K562 (cell line): ENCODE results near the gene RFNG. TPM values are rescaled to one million over a fixed set of nuclear protein-coding genes. Genes with fewer than 3 reads are reported as not detected.

Experiments
- ELF2 ChIP-seq: fragments of 250-450 bp; sonication (Bioruptor Pico); IDR thresholded peaks from 2 replicates; pipeline ENCODE4 v1.5.0; 2021; ENCODE audit warnings: mild to moderate bottlenecking
- HDAC2 ChIP-seq: fragments of 450-650 bp; IDR thresholded peaks from 2 replicates; pipeline ENCODE4 v1.6.1; 2016; ENCODE audit warnings: mild to moderate bottlenecking
- HMGN3 ChIP-seq: IDR thresholded peaks from 2 replicates; pipeline ENCODE4 v1.6.1; 2011; ENCODE audit warnings: borderline replicate concordance, low read depth, mild to moderate bottlenecking, mixed read lengths, low read length; ENCODE audit not compliant: insufficient read length; ENCODE audit errors: extremely low read depth
- KLF10 ChIP-seq: fragments of 250-450 bp; sonication (Bioruptor Pico); IDR thresholded peaks from 2 replicates; pipeline ENCODE4 v1.6.1; 2021; ENCODE audit warnings: matching md5 sums
- MAX ChIP-seq: sonication (generic); formaldehyde crosslinking; IDR thresholded peaks from 2 replicates; pipeline ENCODE4 v1.9.0; 2022; ENCODE audit warnings: mild to moderate bottlenecking, missing genetic modification reagents
- MYNN ChIP-seq, 2 experiments: sonication (generic); formaldehyde crosslinking in 1 of 2; IDR thresholded peaks; 2 replicates each; pipeline versions ENCODE4 v1.5.0 to v1.6.1; 2016 to 2020; ENCODE audit warnings: antibody characterized with exemption in 1 of 2, missing genetic modification reagents in 1 of 2
- POU5F1 ChIP-seq: fragments of 150-350 bp; IDR thresholded peaks from 2 replicates; pipeline ENCODE4 v1.6.1; 2014; ENCODE audit warnings: borderline replicate concordance, low read length, low read depth, mild to moderate bottlenecking; ENCODE audit not compliant: partially characterized antibody
- SETDB1 ChIP-seq: IDR thresholded peaks from one replicate; pipeline ENCODE4 v1.6.1; 2012; ENCODE audit warnings: low read length, control low read depth, inconsistent platforms
- SMAD1 ChIP-seq: fragments of 150-350 bp; IDR thresholded peaks from 2 replicates; pipeline ENCODE4 v1.6.1; 2014; ENCODE audit warnings: low read length, low read depth; ENCODE audit not compliant: partially characterized antibody
- TAF9B ChIP-seq: fragments of 450-650 bp; IDR thresholded peaks from 2 replicates; pipeline ENCODE4 v1.6.1; 2018; ENCODE audit warnings: mild to moderate bottlenecking; ENCODE audit not compliant: partially characterized antibody
- TFAM ChIP-seq: fragments of 250-450 bp; sonication (Bioruptor Pico); conservative IDR thresholded peaks from 2 replicates; pipeline ENCODE4 v1.5.0; 2021; ENCODE audit warnings: mild to moderate bottlenecking, moderate library complexity
- ZNF589 ChIP-seq: fragments of 200-800 bp; sonication (Bioruptor generic); IDR thresholded peaks from 2 replicates; pipeline ENCODE4 v1.6.1; 2016; ENCODE audit warnings: low read depth, missing genetic modification characterization, missing compliant biosample characterization
- ZNF766 ChIP-seq: fragments of 200-800 bp; sonication (Bioruptor generic); conservative IDR thresholded peaks from 2 replicates; pipeline ENCODE4 v1.6.1; 2016; ENCODE audit warnings: missing genetic modification characterization, missing compliant biosample characterization
- ZNF778 ChIP-seq: fragments of 450-650 bp; formaldehyde crosslinking; IDR thresholded peaks from 2 replicates; pipeline ENCODE4 v1.4.0; 2020; ENCODE audit warnings: mild to moderate bottlenecking, moderate library complexity
- polyA plus RNA-seq, 8 experiments: library from polyadenylated mRNA; depleted of rRNA in 4 of 8; stranded (reverse) in 5 of 8; unstranded in 3 of 8; fragments of >200 nt; fragmentation: Nextera tagmentation in 2 of 8; fragmentation: Illumina TruSeq in 1 of 8; extraction: Ambion mirVana in 2 of 8; extraction: Trizol in 1 of 8; gene quantifications; 2 replicates each; pipeline versions ENCODE4 v1.2.1 to v1.2.3, GENCODE V29; 2011 to 2014; ENCODE audit warnings: inconsistent platforms in 1 of 8, missing spikeins in 1 of 8
- total RNA-seq, 7 experiments: library from RNA; depleted of rRNA in 6 of 7; stranded (reverse); fragments of >200 nt in 6 of 7; fragmentation: Illumina TruSeq in 2 of 7; extraction: Trizol in 2 of 7; gene quantifications; 2 replicates each; pipeline versions ENCODE4 v1.2.1 to v1.2.3, GENCODE V29; 2011 to 2021; ENCODE audit warnings: low replicate concordance in 1 of 7
- TF ChIP-seq, protein P1 (sequence below): sonication (generic); formaldehyde crosslinking; IDR thresholded peaks from 2 replicates; pipeline ENCODE4 v1.4.0; 2020; ENCODE audit warnings: mild to moderate bottlenecking, missing genetic modification reagents
- TF ChIP-seq, protein P2 (sequence below): fragments of 450-650 bp; IDR thresholded peaks from 2 replicates; pipeline ENCODE4 v1.6.1; 2018; ENCODE audit not compliant: partially characterized antibody
- TF ChIP-seq, protein P3 (sequence below): fragments of 450-650 bp; formaldehyde crosslinking; IDR thresholded peaks from 2 replicates; pipeline ENCODE4 v1.4.0; 2020; ENCODE audit warnings: mild to moderate bottlenecking, moderate library complexity
- TF ChIP-seq, protein P4 (sequence below): fragments of 250-450 bp; sonication (Bioruptor Pico); IDR thresholded peaks from 2 replicates; pipeline ENCODE4 v1.8.0; 2021; ENCODE audit warnings: mild to moderate bottlenecking, moderate library complexity

Gene RFNG
- total and polyA plus RNA-seq, 9 of the 15 experiments (the other 6 are each of a cell fraction or from before 2014, with no cell fraction given), result 0.32 to 32.8 (median 9.5) TPM

DNA sequence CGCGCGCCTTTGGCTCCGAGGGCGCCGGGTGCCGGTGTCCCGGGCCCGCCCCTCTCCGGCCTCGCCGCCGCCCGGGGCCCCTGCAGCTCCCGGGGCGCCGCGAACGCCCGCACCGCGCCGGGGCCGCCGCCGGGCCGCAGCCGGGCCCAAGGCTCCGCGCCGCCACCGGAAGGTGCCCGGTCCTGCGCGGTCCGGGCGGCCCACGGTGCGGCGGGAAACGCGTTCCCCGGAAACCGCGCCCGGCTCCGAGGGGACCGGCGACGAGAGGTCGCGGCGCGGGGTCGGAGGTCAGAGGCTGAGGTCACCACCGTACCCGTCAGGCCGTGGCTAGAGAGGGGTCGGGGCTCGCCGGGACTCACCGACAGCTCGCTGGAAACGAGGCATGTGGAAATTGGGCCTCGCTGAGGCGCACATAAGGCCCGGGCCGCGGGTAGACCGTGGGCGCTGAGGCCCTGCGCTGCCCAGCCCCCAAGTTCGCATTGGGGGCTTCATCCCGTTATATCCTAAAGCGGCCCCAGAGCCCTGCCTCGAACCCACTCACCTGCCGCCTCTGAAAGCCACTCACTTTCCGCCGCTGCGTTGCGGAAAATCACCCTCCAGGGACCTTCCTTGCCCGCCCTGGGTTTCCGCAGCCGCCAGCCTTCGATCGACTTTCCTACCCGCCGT lies 14.2 kb upstream of the RFNG start, which contains the start of gene DUS1L (continued):
- TF ChIP-seq, protein P1, sequence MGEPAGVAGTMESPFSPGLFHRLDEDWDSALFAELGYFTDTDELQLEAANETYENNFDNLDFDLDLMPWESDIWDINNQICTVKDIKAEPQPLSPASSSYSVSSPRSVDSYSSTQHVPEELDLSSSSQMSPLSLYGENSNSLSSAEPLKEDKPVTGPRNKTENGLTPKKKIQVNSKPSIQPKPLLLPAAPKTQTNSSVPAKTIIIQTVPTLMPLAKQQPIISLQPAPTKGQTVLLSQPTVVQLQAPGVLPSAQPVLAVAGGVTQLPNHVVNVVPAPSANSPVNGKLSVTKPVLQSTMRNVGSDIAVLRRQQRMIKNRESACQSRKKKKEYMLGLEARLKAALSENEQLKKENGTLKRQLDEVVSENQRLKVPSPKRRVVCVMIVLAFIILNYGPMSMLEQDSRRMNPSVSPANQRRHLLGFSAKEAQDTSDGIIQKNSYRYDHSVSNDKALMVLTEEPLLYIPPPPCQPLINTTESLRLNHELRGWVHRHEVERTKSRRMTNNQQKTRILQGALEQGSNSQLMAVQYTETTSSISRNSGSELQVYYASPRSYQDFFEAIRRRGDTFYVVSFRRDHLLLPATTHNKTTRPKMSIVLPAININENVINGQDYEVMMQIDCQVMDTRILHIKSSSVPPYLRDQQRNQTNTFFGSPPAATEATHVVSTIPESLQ (CRISPR knock-in tag), result no peak
- TF ChIP-seq TFAM (CRISPR knock-in tag) (no peak), SETDB1 (no peak), ZNF589 (CRISPR knock-in tag) (no peak), KLF10 (CRISPR knock-in tag) (no peak), POU5F1 (no peak), SMAD1 (no peak), ELF2 (CRISPR knock-in tag) (no peak), HDAC2 (no peak), HMGN3 (peak; percentile 94), ZNF766 (peak; percentile 79), TAF9B (no peak), ZNF778 (CRISPR knock-in tag) (no peak), MYNN (IDR thresholded peaks at IDR 0.05) (no peak), MYNN (CRISPR knock-in tag; IDR thresholded peaks at IDR 0.05) (no peak), MAX (no peak)
- TF ChIP-seq, protein P2, sequence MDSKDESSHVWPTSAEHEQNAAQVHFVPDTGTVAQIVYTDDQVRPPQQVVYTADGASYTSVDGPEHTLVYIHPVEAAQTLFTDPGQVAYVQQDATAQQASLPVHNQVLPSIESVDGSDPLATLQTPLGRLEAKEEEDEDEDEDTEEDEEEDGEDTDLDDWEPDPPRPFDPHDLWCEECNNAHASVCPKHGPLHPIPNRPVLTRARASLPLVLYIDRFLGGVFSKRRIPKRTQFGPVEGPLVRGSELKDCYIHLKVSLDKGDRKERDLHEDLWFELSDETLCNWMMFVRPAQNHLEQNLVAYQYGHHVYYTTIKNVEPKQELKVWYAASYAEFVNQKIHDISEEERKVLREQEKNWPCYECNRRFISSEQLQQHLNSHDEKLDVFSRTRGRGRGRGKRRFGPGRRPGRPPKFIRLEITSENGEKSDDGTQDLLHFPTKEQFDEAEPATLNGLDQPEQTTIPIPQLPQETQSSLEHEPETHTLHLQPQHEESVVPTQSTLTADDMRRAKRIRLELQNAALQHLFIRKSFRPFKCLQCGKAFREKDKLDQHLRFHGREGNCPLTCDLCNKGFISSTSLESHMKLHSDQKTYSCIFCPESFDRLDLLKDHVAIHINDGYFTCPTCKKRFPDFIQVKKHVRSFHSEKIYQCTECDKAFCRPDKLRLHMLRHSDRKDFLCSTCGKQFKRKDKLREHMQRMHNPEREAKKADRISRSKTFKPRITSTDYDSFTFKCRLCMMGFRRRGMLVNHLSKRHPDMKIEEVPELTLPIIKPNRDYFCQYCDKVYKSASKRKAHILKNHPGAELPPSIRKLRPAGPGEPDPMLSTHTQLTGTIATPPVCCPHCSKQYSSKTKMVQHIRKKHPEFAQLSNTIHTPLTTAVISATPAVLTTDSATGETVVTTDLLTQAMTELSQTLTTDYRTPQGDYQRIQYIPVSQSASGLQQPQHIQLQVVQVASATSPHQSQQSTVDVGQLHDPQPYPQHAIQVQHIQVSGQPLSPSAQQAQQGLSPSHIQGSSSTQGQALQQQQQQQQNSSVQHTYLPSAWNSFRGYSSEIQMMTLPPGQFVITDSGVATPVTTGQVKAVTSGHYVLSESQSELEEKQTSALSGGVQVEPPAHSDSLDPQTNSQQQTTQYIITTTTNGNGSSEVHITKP, result no peak
- TF ChIP-seq, protein P3, sequence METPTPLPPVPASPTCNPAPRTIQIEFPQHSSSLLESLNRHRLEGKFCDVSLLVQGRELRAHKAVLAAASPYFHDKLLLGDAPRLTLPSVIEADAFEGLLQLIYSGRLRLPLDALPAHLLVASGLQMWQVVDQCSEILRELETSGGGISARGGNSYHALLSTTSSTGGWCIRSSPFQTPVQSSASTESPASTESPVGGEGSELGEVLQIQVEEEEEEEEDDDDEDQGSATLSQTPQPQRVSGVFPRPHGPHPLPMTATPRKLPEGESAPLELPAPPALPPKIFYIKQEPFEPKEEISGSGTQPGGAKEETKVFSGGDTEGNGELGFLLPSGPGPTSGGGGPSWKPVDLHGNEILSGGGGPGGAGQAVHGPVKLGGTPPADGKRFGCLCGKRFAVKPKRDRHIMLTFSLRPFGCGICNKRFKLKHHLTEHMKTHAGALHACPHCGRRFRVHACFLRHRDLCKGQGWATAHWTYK (CRISPR knock-in tag), result peak; percentile 88
- TF ChIP-seq, protein P4, sequence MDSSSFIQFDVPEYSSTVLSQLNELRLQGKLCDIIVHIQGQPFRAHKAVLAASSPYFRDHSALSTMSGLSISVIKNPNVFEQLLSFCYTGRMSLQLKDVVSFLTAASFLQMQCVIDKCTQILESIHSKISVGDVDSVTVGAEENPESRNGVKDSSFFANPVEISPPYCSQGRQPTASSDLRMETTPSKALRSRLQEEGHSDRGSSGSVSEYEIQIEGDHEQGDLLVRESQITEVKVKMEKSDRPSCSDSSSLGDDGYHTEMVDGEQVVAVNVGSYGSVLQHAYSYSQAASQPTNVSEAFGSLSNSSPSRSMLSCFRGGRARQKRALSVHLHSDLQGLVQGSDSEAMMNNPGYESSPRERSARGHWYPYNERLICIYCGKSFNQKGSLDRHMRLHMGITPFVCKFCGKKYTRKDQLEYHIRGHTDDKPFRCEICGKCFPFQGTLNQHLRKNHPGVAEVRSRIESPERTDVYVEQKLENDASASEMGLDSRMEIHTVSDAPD (CRISPR knock-in tag), result no peak
